HG03575 (cell line): Measurements from ENCODE around the gene ANKRD13C.
"Not testable (repeated sequence)": the region's sequence is repeated elsewhere in the genome, so short reads cannot be mapped to it uniquely, and the experiment has no call there.

Experiments used
- ATAC-seq: cut with Tn5 transposase; IDR thresholded peaks from one replicate; pipeline ENCODE4 v1.9.1; 2021; ENCODE audit not compliant: unreplicated experiment, insufficient number of reproducible peaks, low FRiP score; ENCODE audit errors: extremely low read depth

ANKRD13C gene

GRCh38 chr1:70354332-70355110 is at the start of gene ANKRD13C:
Gene ANKRD13C, minus strand, starts transcription at chr1:70354722. Its CDS starts 314 bp downstream, at chr1:70354408.
- peak; percentile 70 for ATAC-seq

GRCh38 chr1:70403759-70404158 is 49.2 kb upstream of the ANKRD13C start:
- ATAC-seq: no peak

GRCh38 chr1:70401974-70402373 is 47.5 kb upstream of the ANKRD13C start:
- no peak for ATAC-seq

GRCh38 chr1:70400335-70400734 is 45.8 kb upstream of the ANKRD13C start:
- ATAC-seq: no peak

GRCh38 chr1:70397013-70397412 is 42.5 kb upstream of the ANKRD13C start:
- ATAC-seq: no peak

- no peak for ATAC-seq
Observed at GRCh38 chr1:70396607-70397006, 42.1 kb upstream of the ANKRD13C start.

GRCh38 chr1:70392626-70393025 is 38.1 kb upstream of the ANKRD13C start:
- no peak for ATAC-seq

GRCh38 chr1:70387507-70387906 is 33.0 kb upstream of the ANKRD13C start:
- no peak for ATAC-seq

GRCh38 chr1:70386121-70386520 is 31.6 kb upstream of the ANKRD13C start:
- ATAC-seq: no peak

GRCh38 chr1:70385477-70385876 is 31.0 kb upstream of the ANKRD13C start:
- ATAC-seq: no peak

GRCh38 chr1:70384542-70384941 is 30.0 kb upstream of the ANKRD13C start:
- no peak for ATAC-seq

- ATAC-seq: no peak
Observed at GRCh38 chr1:70383483-70383882, 29.0 kb upstream of the ANKRD13C start.

GRCh38 chr1:70382682-70383081 is 28.2 kb upstream of the ANKRD13C start:
- ATAC-seq: no peak

- ATAC-seq: no peak
Observed at GRCh38 chr1:70376196-70376595, 21.7 kb upstream of the ANKRD13C start.

- not testable (repeated sequence) for ATAC-seq
Observed at GRCh38 chr1:70373580-70373979, 19.1 kb upstream of the ANKRD13C start.

GRCh38 chr1:70372426-70372825 is 17.9 kb upstream of the ANKRD13C start:
- no peak for ATAC-seq

- not testable (repeated sequence) for ATAC-seq
Observed at GRCh38 chr1:70371586-70371985, 17.1 kb upstream of the ANKRD13C start.

- ATAC-seq: not testable (repeated sequence)
Observed at GRCh38 chr1:70367397-70367796, 12.9 kb upstream of the ANKRD13C start.

- ATAC-seq: not testable (repeated sequence)
Observed at GRCh38 chr1:70366997-70367396, 12.5 kb upstream of the ANKRD13C start.

GRCh38 chr1:70366425-70366952 is 12.0 kb upstream of the ANKRD13C start:
- ATAC-seq: not testable (repeated sequence)

GRCh38 chr1:70364439-70364838 is 9.9 kb upstream of the ANKRD13C start:
- no peak for ATAC-seq
